Parathyroid adenoma (tissue), 2 donors: ENCODE data around the gene LAMA3.

Experiments
- H2AFZ ChIP-seq: fragments of 300-600 bp; sonication (generic); one replicate; pipeline ENCODE4 v1.7.0; 2017; ENCODE audit warnings: antibody characterized with exemption, mild to moderate bottlenecking
- H3K27ac ChIP-seq: fragments of 300-600 bp; sonication (generic); one replicate; pipeline ENCODE4 v1.7.0; 2017
- H3K27me3 ChIP-seq: fragments of 300-600 bp; sonication (generic); one replicate; pipeline ENCODE4 v1.7.0; 2017; ENCODE audit warnings: low read length; ENCODE audit not compliant: control insufficient read depth, insufficient read depth
- H3K36me3 ChIP-seq: fragments of 300-600 bp; sonication (generic); one replicate; pipeline ENCODE4 v1.7.0; 2017; ENCODE audit warnings: low read length; ENCODE audit not compliant: control insufficient read depth, insufficient read depth
- H3K4me1 ChIP-seq: fragments of 300-600 bp; sonication (generic); one replicate; pipeline ENCODE4 v1.7.0; 2017; ENCODE audit warnings: control low read depth
- H3K4me2 ChIP-seq: fragments of 300-600 bp; sonication (generic); one replicate; pipeline ENCODE4 v1.7.0; 2017; ENCODE audit warnings: low read length
- H3K4me3 ChIP-seq: fragments of 300-600 bp; sonication (generic); one replicate; pipeline ENCODE4 v1.7.0; 2017; ENCODE audit warnings: low read depth, low read length
- H3K79me2 ChIP-seq: fragments of 300-600 bp; sonication (generic); one replicate; pipeline ENCODE4 v1.7.0; 2017; ENCODE audit warnings: control low read depth
- H3K9ac ChIP-seq: fragments of 300-600 bp; sonication (generic); one replicate; pipeline ENCODE4 v1.7.0; 2017; ENCODE audit warnings: mild to moderate bottlenecking
- H3K9me3 ChIP-seq: fragments of 300-600 bp; sonication (generic); one replicate; pipeline ENCODE4 v1.7.0; 2017; ENCODE audit warnings: low read length; ENCODE audit not compliant: control insufficient read depth
- TF ChIP-seq, protein P1 (sequence below): fragments of 300-600 bp; sonication (generic); IDR thresholded peaks from one replicate; pipeline ENCODE4 v1.7.0; 2017; ENCODE audit warnings: antibody characterized with exemption, mild to moderate bottlenecking
- donor health status: primary hyperparathyroidism.

The LAMA3 gene

DNA sequence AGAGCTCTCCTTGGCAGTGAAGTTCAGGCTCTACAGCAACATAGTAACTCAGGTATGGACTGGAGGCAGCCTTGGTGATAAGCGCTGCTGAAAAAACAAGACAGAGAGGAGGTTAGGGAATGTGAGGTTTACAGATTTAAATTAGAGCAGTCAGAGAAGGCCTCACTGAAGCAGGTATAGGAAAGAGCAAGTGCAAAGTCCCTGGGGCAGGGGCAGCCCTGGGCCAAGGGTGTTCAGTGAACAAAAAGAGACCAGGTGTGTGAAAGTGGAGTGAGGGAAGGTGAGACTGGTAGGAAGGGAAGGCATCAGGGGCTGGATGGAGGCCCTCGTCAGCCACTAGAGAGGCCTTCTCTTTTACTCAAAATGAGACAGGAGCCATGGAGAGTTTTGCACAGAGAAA lies 89.6 kb downstream of the LAMA3 start:
- H2AFZ ChIP-seq = no peak overlapping the region
- no peaks in the 10 kb centered on the region for H3K36me3 ChIP-seq
- no peak overlapping the region for H3K27ac ChIP-seq
- H3K9me3 ChIP-seq = no peaks in the 10 kb centered on the region
- TF ChIP-seq, protein P1, sequence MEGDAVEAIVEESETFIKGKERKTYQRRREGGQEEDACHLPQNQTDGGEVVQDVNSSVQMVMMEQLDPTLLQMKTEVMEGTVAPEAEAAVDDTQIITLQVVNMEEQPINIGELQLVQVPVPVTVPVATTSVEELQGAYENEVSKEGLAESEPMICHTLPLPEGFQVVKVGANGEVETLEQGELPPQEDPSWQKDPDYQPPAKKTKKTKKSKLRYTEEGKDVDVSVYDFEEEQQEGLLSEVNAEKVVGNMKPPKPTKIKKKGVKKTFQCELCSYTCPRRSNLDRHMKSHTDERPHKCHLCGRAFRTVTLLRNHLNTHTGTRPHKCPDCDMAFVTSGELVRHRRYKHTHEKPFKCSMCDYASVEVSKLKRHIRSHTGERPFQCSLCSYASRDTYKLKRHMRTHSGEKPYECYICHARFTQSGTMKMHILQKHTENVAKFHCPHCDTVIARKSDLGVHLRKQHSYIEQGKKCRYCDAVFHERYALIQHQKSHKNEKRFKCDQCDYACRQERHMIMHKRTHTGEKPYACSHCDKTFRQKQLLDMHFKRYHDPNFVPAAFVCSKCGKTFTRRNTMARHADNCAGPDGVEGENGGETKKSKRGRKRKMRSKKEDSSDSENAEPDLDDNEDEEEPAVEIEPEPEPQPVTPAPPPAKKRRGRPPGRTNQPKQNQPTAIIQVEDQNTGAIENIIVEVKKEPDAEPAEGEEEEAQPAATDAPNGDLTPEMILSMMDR = no peak
- H3K4me1 ChIP-seq = no peaks in the 10 kb centered on the region
- H3K4me3 ChIP-seq = no peak overlapping the region
- no peak overlapping the region for H3K4me2 ChIP-seq
- H3K27me3 ChIP-seq = no peaks in the 10 kb centered on the region
- no peaks in the 10 kb centered on the region for H3K79me2 ChIP-seq
- H3K9ac ChIP-seq = no peak overlapping the region

DNA sequence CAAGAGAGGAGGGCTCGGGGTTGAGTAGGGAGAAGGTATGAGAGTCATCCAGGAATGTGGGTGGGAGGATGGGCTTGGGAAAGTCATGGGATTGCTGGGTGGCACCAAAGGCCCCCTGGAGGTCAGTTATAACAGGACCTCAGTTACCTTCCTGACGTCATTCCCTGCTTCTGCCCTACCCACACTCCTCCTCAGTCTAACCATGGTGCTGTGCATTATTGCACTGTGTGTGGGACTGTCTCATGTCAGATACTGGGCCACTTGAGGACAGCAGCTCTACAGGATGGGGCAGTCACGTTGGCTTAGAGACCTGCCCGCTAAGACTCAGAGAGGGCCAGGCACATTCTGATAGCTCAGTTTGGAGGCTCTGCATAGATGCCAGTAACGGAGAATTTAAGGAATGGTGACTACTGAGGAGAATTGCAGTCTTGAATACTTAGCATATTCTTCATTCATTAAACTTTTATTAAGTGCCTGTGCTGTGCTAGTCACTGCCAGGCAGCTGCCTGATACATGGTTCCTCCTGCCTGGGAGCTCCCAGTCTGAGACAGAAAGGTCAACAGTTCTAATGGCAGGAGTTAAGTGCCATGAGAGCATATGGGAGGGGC lies 90.5 kb downstream of the LAMA3 start:
- no peak overlapping the region for H3K4me2 ChIP-seq
- H3K9ac ChIP-seq = no peak overlapping the region
- no peak overlapping the region for H3K27ac ChIP-seq
- TF ChIP-seq, protein P1 = no peak
- no peaks in the 10 kb centered on the region for H3K9me3 ChIP-seq
- H3K4me3 ChIP-seq = no peak overlapping the region
- no peaks in the 10 kb centered on the region for H3K36me3 ChIP-seq
- no peaks in the 10 kb centered on the region for H3K79me2 ChIP-seq
- no peak overlapping the region for H2AFZ ChIP-seq
- H3K27me3 ChIP-seq = no peaks in the 10 kb centered on the region
- H3K4me1 ChIP-seq = no peaks in the 10 kb centered on the region

DNA sequence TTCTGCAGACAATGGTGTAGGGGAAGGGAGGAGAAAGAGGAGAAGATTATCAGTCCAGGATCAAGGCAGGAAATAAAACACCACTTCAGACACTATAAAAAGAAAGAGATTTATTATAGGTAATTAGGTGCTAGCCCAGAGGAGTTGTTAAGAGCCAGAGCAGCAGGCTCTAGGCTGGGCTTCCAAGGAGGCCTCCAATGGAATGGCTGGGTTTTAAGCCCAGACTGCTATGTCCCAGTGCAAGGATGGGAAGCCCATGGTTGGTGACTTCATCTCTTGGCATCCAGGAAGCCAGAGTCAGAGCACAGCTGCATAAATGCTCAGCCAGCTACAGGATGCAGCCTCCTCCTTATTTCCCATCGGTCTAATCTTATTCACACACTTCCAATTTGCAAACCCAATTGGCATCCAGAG lies 95.6 kb downstream of the LAMA3 start:
- Histone ChIP-seq H3K36me3 (no peaks in the 10 kb centered on the region), H2AFZ (no peak overlapping the region), H3K27ac (no peak overlapping the region), H3K9me3 (no peaks in the 10 kb centered on the region), H3K79me2 (no peaks in the 10 kb centered on the region), H3K9ac (no peak overlapping the region), H3K4me3 (no peak overlapping the region), H3K4me1 (no peaks in the 10 kb centered on the region), H3K4me2 (no peak overlapping the region), H3K27me3 (no peaks in the 10 kb centered on the region)
- TF ChIP-seq, protein P1 = no peak

DNA sequence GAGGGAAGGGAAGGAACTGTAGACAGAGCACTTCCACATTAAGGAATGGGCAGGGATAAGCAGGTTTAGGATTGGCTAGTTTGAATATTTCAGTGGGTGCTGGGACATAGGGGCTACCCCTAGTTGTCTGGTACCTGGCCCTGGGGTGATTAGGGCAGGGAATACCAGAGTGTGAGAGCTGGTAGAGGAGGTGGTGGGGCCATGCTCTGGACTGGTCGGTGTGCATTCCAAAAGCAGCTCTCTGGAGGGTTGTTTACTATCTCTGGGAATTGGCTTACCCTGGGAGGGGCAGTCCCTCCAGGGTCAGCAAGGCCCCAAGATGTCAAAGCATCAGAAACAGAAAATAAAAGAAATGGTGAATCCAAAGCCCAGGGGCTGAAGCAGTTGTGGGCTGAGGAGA lies 103.8 kb downstream of the LAMA3 start:
- Histone ChIP-seq H3K36me3 (no peaks in the 10 kb centered on the region), H2AFZ (no peak overlapping the region), H3K4me3 (no peak overlapping the region), H3K9ac (no peak overlapping the region), H3K4me1 (no peaks in the 10 kb centered on the region), H3K27me3 (no peaks in the 10 kb centered on the region), H3K79me2 (no peaks in the 10 kb centered on the region), H3K9me3 (no peaks in the 10 kb centered on the region), H3K4me2 (no peak overlapping the region), H3K27ac (no peak overlapping the region)
- TF ChIP-seq, protein P1 = no peak
